H9 (cell line): Measurements from ENCODE around the gene ZDHHC13. TPM values are rescaled to one million over a fixed set of nuclear protein-coding genes. Genes with fewer than 3 reads are reported as not detected.

Experiments
- DNase-seq: peaks from one replicate; pipeline ENCODE4 v3.0.0-alpha.2; 2017
- H2AFZ ChIP-seq: one replicate; pipeline ENCODE4 v1.6.1; 2013; ENCODE audit warnings: mild to moderate bottlenecking, low read length, control low read depth, moderate library complexity
- H2AK5ac ChIP-seq: 2 replicates; pipeline ENCODE4 v1.6.1; 2013; ENCODE audit warnings: low read length, control low read depth, mixed read lengths; ENCODE audit not compliant: insufficient read length
- H2BK120ac ChIP-seq: one replicate; pipeline ENCODE4 v1.6.1; 2013; ENCODE audit warnings: low read depth, mild to moderate bottlenecking, low read length, control low read depth, inconsistent platforms; ENCODE audit not compliant: poor library complexity, severe bottlenecking
- H2BK12ac ChIP-seq: 2 replicates; pipeline ENCODE4 v1.6.1; 2013; ENCODE audit warnings: low read length, control low read depth, mixed read lengths, low read depth; ENCODE audit not compliant: insufficient read length
- H2BK15ac ChIP-seq: 2 replicates; pipeline ENCODE4 v1.6.1; 2013; ENCODE audit warnings: low read depth, low read length, control low read depth
- H2BK20ac ChIP-seq: one replicate; pipeline ENCODE4 v1.6.1; 2013; ENCODE audit warnings: low read depth, mild to moderate bottlenecking, low read length, control low read depth, inconsistent platforms; ENCODE audit not compliant: poor library complexity, severe bottlenecking
- H2BK5ac ChIP-seq: 2 replicates; pipeline ENCODE4 v1.6.1; 2013; ENCODE audit warnings: low read length, control low read depth, mixed read lengths; ENCODE audit not compliant: insufficient read length
- H3K14ac ChIP-seq: 2 replicates; pipeline ENCODE4 v1.6.1; 2013; ENCODE audit warnings: low read length, control low read depth; ENCODE audit not compliant: insufficient read depth
- H3K18ac ChIP-seq: 2 replicates; pipeline ENCODE4 v1.6.1; 2013; ENCODE audit warnings: low read depth, mild to moderate bottlenecking, mixed read lengths, low read length, control low read depth; ENCODE audit not compliant: insufficient read length
- H3K23ac ChIP-seq: 2 replicates; pipeline ENCODE4 v1.6.1; 2013; ENCODE audit warnings: low read length, control low read depth, mixed read lengths, low read depth; ENCODE audit not compliant: insufficient read length
- H3K23me2 ChIP-seq: 2 replicates; pipeline ENCODE4 v1.6.1; 2013; ENCODE audit warnings: low read depth, mild to moderate bottlenecking, mixed read lengths, low read length, control low read depth; ENCODE audit not compliant: insufficient read length, poor library complexity, severe bottlenecking
- H3K27ac ChIP-seq: 2 replicates; pipeline ENCODE4 v1.5.1; 2013; ENCODE audit warnings: low read length, control low read depth, mixed read lengths, low read depth; ENCODE audit not compliant: insufficient read length
- H3K27me3 ChIP-seq: 2 replicates; pipeline ENCODE4 v1.6.1; 2013; ENCODE audit warnings: low read length, control low read depth, inconsistent platforms; ENCODE audit not compliant: insufficient read depth
- H3K4ac ChIP-seq: 2 replicates; pipeline ENCODE4 v1.6.1; 2013; ENCODE audit warnings: low read depth, mild to moderate bottlenecking, control low read depth, inconsistent platforms, low read length, moderate library complexity
- H3K4me1 ChIP-seq: 2 replicates; pipeline ENCODE4 v1.6.1; 2013; ENCODE audit warnings: low read length, control low read depth, inconsistent platforms; ENCODE audit not compliant: insufficient read depth
- H3K4me2 ChIP-seq: 2 replicates; pipeline ENCODE4 v1.6.1; 2013; ENCODE audit warnings: low read length, control low read depth, mixed read lengths; ENCODE audit not compliant: insufficient read length, insufficient read depth
- H3K56ac ChIP-seq: 2 replicates; pipeline ENCODE4 v1.6.1; 2013; ENCODE audit warnings: low read depth, mild to moderate bottlenecking, mixed read lengths, low read length, control low read depth; ENCODE audit not compliant: insufficient read length
- H3K79me1 ChIP-seq: 2 replicates; pipeline ENCODE4 v1.6.1; 2013; ENCODE audit warnings: low read depth, mild to moderate bottlenecking, moderate library complexity, low read length, control low read depth, inconsistent platforms; ENCODE audit not compliant: insufficient read depth, poor library complexity, severe bottlenecking
- H3K79me2 ChIP-seq: 2 replicates; pipeline ENCODE4 v1.6.1; 2013; ENCODE audit warnings: low read length, control low read depth, inconsistent platforms; ENCODE audit not compliant: insufficient read depth
- H3K9ac ChIP-seq: 2 replicates; pipeline ENCODE4 v1.6.1; 2013; ENCODE audit warnings: low read length, control low read depth, mixed read lengths; ENCODE audit not compliant: insufficient read length; ENCODE audit errors: extremely low read depth
- H3K9me3 ChIP-seq: one replicate; pipeline ENCODE4 v1.6.1; 2013; ENCODE audit warnings: low read depth, low read length, inconsistent platforms; ENCODE audit not compliant: control insufficient read depth
- H3T11ph ChIP-seq: one replicate; pipeline ENCODE4 v1.6.1; 2013; ENCODE audit warnings: mild to moderate bottlenecking, low read length, control low read depth, inconsistent platforms
- H4K20me1 ChIP-seq: one replicate; pipeline ENCODE4 v1.6.1; 2013; ENCODE audit not compliant: control insufficient read depth, insufficient read length, insufficient read depth
- H4K5ac ChIP-seq: 2 replicates; pipeline ENCODE4 v1.6.1; 2013; ENCODE audit warnings: low read depth, mild to moderate bottlenecking, mixed read lengths, low read length, control low read depth; ENCODE audit not compliant: insufficient read length
- H4K8ac ChIP-seq: replicated peaks from 2 replicates; pipeline ENCODE4 v1.6.1; 2013; ENCODE audit warnings: low read length, control low read depth, mixed read lengths, low read depth; ENCODE audit not compliant: insufficient read length
- H4K91ac ChIP-seq: 2 replicates; pipeline ENCODE4 v1.6.1; 2013; ENCODE audit warnings: low read depth, mild to moderate bottlenecking, moderate library complexity, mixed read lengths, low read length, control low read depth; ENCODE audit not compliant: insufficient read length
- H3K27ac Mint-ChIP-seq, 3 experiments: 2 replicates in 2 of 3; 3 replicates in 1 of 3; pipeline ENCODE4 v1.8.0; 2020 to 2021; ENCODE audit warnings: mixed read lengths in 3 of 3, mild to moderate bottlenecking in 1 of 3, moderate library complexity in 1 of 3
- H3K27me3 Mint-ChIP-seq: 2 replicates; pipeline ENCODE4 v1.8.0; 2021; ENCODE audit warnings: low read depth, mild to moderate bottlenecking, moderate library complexity, mixed read lengths
- H3K36me3 Mint-ChIP-seq, 3 experiments: 2 replicates in 2 of 3; 3 replicates in 1 of 3; pipeline ENCODE4 v1.8.0; 2020 to 2021; ENCODE audit warnings: low read depth in 3 of 3, mixed read lengths in 3 of 3; ENCODE audit not compliant: insufficient read depth in 1 of 3
- H3K4me1 Mint-ChIP-seq, 2 experiments: 2 replicates each; pipeline ENCODE4 v1.8.0; 2020; ENCODE audit warnings: mixed read lengths in 2 of 2
- H3K4me3 Mint-ChIP-seq, 2 experiments: 2 replicates in 1 of 2; 3 replicates in 1 of 2; pipeline ENCODE4 v1.8.0; 2020 to 2021; ENCODE audit warnings: mild to moderate bottlenecking in 2 of 2, mixed read lengths in 2 of 2, moderate library complexity in 1 of 2
- H3K9me3 Mint-ChIP-seq, 2 experiments: 2 replicates in 1 of 2; 3 replicates in 1 of 2; pipeline ENCODE4 v1.8.0; 2020; ENCODE audit warnings: mild to moderate bottlenecking in 2 of 2, mixed read lengths in 2 of 2, moderate library complexity in 1 of 2
- CTCF ChIP-seq: fragments of 200-600 bp; sonication (generic); conservative IDR thresholded peaks from 3 replicates; pipeline ENCODE4 v1.8.0; 2021; ENCODE audit warnings: antibody characterized with exemption, mild to moderate bottlenecking
- WGBS: extraction: QIAGEN DNeasy Blood & Tissue Kit; methylation state at CpG from one replicate; pipeline ENCODE4 v1.1.7; 2013; ENCODE audit warnings: missing lambda C conversion rate, low lambda C conversion rate, mixed read lengths; ENCODE audit not compliant: insufficient read length; ENCODE audit errors: extremely low coverage; 5-methylcytosine and 5-hydroxymethylcytosine counted together
- total RNA-seq: library from RNA; stranded (reverse); gene quantifications from 2 replicates; pipeline ENCODE4 v1.2.1, GENCODE V29; 2021

The ZDHHC13 gene
- total RNA-seq, 1 experiment from 2014 or later, result 20.9 TPM

- H3K4me1 ChIP-seq, result no peaks in the 10 kb centered on the region
- no peak overlapping the region for H3T11ph ChIP-seq
- no peaks in the 10 kb centered on the region for H3K79me2 ChIP-seq
- no peak overlapping the region for H3K9ac ChIP-seq
- H3K23me2 ChIP-seq, result no peaks in the 10 kb centered on the region
- Mint-ChIP-seq H3K36me3 (no peaks in the 10 kb centered on the region), H3K4me1 (no peaks in the 10 kb centered on the region), H3K4me3 (no peak overlapping the region), H3K9me3 (no peaks in the 10 kb centered on the region), H3K27ac (no peak overlapping the region), H3K27me3 (peaks cover 20% of the 10 kb centered on the region)
- no peak overlapping the region for H2BK5ac ChIP-seq
- H3K18ac ChIP-seq, result no peak overlapping the region
- no CpG with 5 or more reads among the region's 1 CpG for WGBS
- H4K20me1 ChIP-seq, result no peaks in the 10 kb centered on the region
- H2BK120ac ChIP-seq, result no peak overlapping the region
- H3K27ac ChIP-seq, result no peak overlapping the region
- DNase-seq, result no peak
- no peak overlapping the region for H2BK15ac ChIP-seq
- no peaks in the 10 kb centered on the region for H3K9me3 ChIP-seq
- H3K79me1 ChIP-seq, result no peaks in the 10 kb centered on the region
- no peak overlapping the region for H3K4me2 ChIP-seq
- no peak overlapping the region for H3K14ac ChIP-seq
- no peak overlapping the region for H3K4ac ChIP-seq
- TF ChIP-seq CTCF, result no peak
- no peak overlapping the region for H4K8ac ChIP-seq
- no peak overlapping the region for H2AFZ ChIP-seq
- H4K91ac ChIP-seq, result no peak overlapping the region
- no peak overlapping the region for H4K5ac ChIP-seq
- no peak overlapping the region for H2BK12ac ChIP-seq
- no peak overlapping the region for H2BK20ac ChIP-seq
- H3K56ac ChIP-seq, result no peak overlapping the region
- H3K23ac ChIP-seq, result no peak overlapping the region
- H3K27me3 ChIP-seq, result no peaks in the 10 kb centered on the region
- no peak overlapping the region for H2AK5ac ChIP-seq
Observed at GRCh38 chr11:19091366-19091765, 25.6 kb upstream of the ZDHHC13 start.
